HepG2 (cell line): ENCODE results near the gene STXBP2. TPM values are rescaled to one million over a fixed set of nuclear protein-coding genes. Genes with fewer than 3 reads are reported as not detected.

ENCODE experiments used
- ARHGAP35 ChIP-seq: sonication (generic); formaldehyde crosslinking; IDR thresholded peaks from 2 replicates; pipeline ENCODE4 v1.9.0; 2022; ENCODE audit warnings: mild to moderate bottlenecking, inconsistent platforms, moderate library complexity, missing genetic modification reagents, borderline replicate concordance
- ARNT ChIP-seq: fragments of 450-650 bp; IDR thresholded peaks from 2 replicates; pipeline ENCODE4 v1.6.1; 2017
- CBX1 ChIP-seq: IDR thresholded peaks from one replicate; pipeline ENCODE4 v1.6.1; 2016; ENCODE audit warnings: antibody characterized with exemption, low read depth
- EED ChIP-seq: sonication (generic); formaldehyde crosslinking; IDR thresholded peaks from 2 replicates; pipeline ENCODE4 v1.5.0; 2020; ENCODE audit warnings: mild to moderate bottlenecking, missing genetic modification reagents
- ESRRA ChIP-seq: sonication (generic); formaldehyde crosslinking; IDR thresholded peaks from 2 replicates; pipeline ENCODE4 v1.5.1; 2020; ENCODE audit warnings: mild to moderate bottlenecking, low read depth, missing genetic modification reagents
- FOSL2 ChIP-seq: sonication (generic); formaldehyde crosslinking; IDR thresholded peaks from 2 replicates; pipeline ENCODE4 v1.4.0; 2020; ENCODE audit warnings: missing genetic modification reagents
- GABPA ChIP-seq, 2 experiments: IDR thresholded peaks; 2 replicates each; pipeline ENCODE4 v1.6.1; 2011 to 2016; ENCODE audit warnings: low read depth in 2 of 2, low read length in 1 of 2, missing biosample characterization in 1 of 2, missing genetic modification characterization in 1 of 2
- HMG20B ChIP-seq: conservative IDR thresholded peaks from 2 replicates; pipeline ENCODE4 v1.6.1; 2016; ENCODE audit warnings: missing genetic modification reagents, missing compliant biosample characterization
- KLF13 ChIP-seq: sonication (generic); formaldehyde crosslinking; IDR thresholded peaks from 2 replicates; pipeline ENCODE4 v1.4.0; 2020; ENCODE audit warnings: mild to moderate bottlenecking, missing genetic modification reagents
- MAFF ChIP-seq: IDR thresholded peaks from 2 replicates; pipeline ENCODE4 v1.6.1; 2011; ENCODE audit warnings: low read depth, low read length, improper control_type of control experiment
- POLR2A ChIP-seq, 2 experiments: IDR thresholded peaks; 2 replicates each; pipeline ENCODE4 v1.6.1; 2011; ENCODE audit warnings: low read depth in 2 of 2, low read length in 2 of 2, mild to moderate bottlenecking in 1 of 2, moderate library complexity in 1 of 2; ENCODE audit not compliant: insufficient read depth in 1 of 2
- SSRP1 ChIP-seq: IDR thresholded peaks from 2 replicates; pipeline ENCODE4 v1.6.1; 2016; ENCODE audit warnings: control low read depth
- TEAD3 ChIP-seq: optimal IDR thresholded peaks from 2 replicates; pipeline ENCODE3; 2016; ENCODE audit warnings: borderline replicate concordance
- U2AF2 ChIP-seq: fragments of 200-400 bp; formaldehyde crosslinking; IDR thresholded peaks from 2 replicates; pipeline ENCODE4 v1.6.1; 2017; ENCODE audit warnings: low read depth, mild to moderate bottlenecking, low read length
- YEATS2 ChIP-seq: sonication (generic); formaldehyde crosslinking; IDR thresholded peaks from 2 replicates; pipeline ENCODE4 v1.4.0; 2020; ENCODE audit warnings: missing genetic modification reagents, borderline replicate concordance
- ZBTB4 ChIP-seq: sonication (generic); formaldehyde crosslinking; IDR thresholded peaks from 2 replicates; pipeline ENCODE4 v1.4.0; 2020; ENCODE audit warnings: missing genetic modification reagents, mild to moderate bottlenecking, borderline replicate concordance
- ZBTB42 ChIP-seq: sonication (generic); formaldehyde crosslinking; IDR thresholded peaks from 2 replicates; pipeline ENCODE4 v1.5.0; 2020; ENCODE audit warnings: mild to moderate bottlenecking, missing genetic modification reagents
- ZMYM3 ChIP-seq: sonication (generic); formaldehyde crosslinking; IDR thresholded peaks from 2 replicates; pipeline ENCODE4 v1.5.1; 2020; ENCODE audit warnings: mild to moderate bottlenecking, missing genetic modification reagents
- ZNF180 ChIP-seq: sonication (generic); formaldehyde crosslinking; IDR thresholded peaks from 2 replicates; pipeline ENCODE4 v1.4.0; 2020; ENCODE audit warnings: low read depth, missing genetic modification reagents, borderline replicate concordance
- ZNF761 ChIP-seq: sonication (generic); formaldehyde crosslinking; conservative IDR thresholded peaks from 2 replicates; pipeline ENCODE4 v1.4.0; 2020; ENCODE audit warnings: mild to moderate bottlenecking, missing genetic modification reagents
- polyA plus RNA-seq, 8 experiments: library from polyadenylated mRNA; depleted of rRNA in 3 of 8; stranded (reverse) in 7 of 8; unstranded in 1 of 8; fragments of >200 nt; fragmentation: Illumina TruSeq in 4 of 8; extraction: Trizol in 4 of 8; gene quantifications; 2 replicates each; pipeline versions ENCODE4 v1.2.1 to v1.2.3, GENCODE V29; 2011 to 2016; ENCODE audit warnings: low read depth in 4 of 8, missing spikeins in 1 of 8, mixed read lengths in 1 of 8; ENCODE audit not compliant: insufficient read depth in 1 of 8
- total RNA-seq, 5 experiments: library from RNA; depleted of rRNA; stranded (reverse); fragments of >200 nt; fragmentation: Illumina TruSeq; extraction: Trizol; gene quantifications; 2 replicates each; pipeline ENCODE4 v1.2.3, GENCODE V29; 2016; ENCODE audit warnings: low read depth in 1 of 5
- TF ChIP-seq, protein P1 (sequence below), 2 experiments: sonication (generic) in 1 of 2; formaldehyde crosslinking in 1 of 2; IDR thresholded peaks; 2 replicates each; pipeline versions ENCODE4 v1.6.1 to v1.9.0; 2014 to 2022; ENCODE audit warnings: antibody characterized with exemption in 1 of 2, borderline replicate concordance in 1 of 2, inconsistent platforms in 1 of 2, low read depth in 1 of 2, missing genetic modification reagents in 1 of 2

The STXBP2 gene
- total and polyA plus RNA-seq, 2 of the 13 experiments (the other 11 are each of a cell fraction or from before 2014, with no cell fraction given), result 22.8 to 40.1 TPM

GRCh38 chr19:7636691-7637373 lies at the start of gene STXBP2 (continued):
- TF ChIP-seq ZBTB4 (CRISPR knock-in tag), result no peak
- no peak; the same call in 1 of the 2 replicates for TF ChIP-seq EED
- peak; percentile 71; the same call in 1 of the 2 replicates for TF ChIP-seq ZNF761 (CRISPR knock-in tag)
- no peak for TF ChIP-seq ESRRA (CRISPR knock-in tag)
- TF ChIP-seq YEATS2, result no peak
- TF ChIP-seq FOSL2 (CRISPR knock-in tag), result no peak; the same call in 1 of the 2 replicates
- TF ChIP-seq POLR2A (IDR thresholded peaks at IDR 0.05; ENCODE audit: insufficient read depth in 1 of 2, low read depth in 2 of 2, low read length in 2 of 2), result peak in 1 of 2 experiments; percentile 83
- no peak for TF ChIP-seq KLF13 (CRISPR knock-in tag)
- no peak for TF ChIP-seq MAFF
- TF ChIP-seq GABPA (IDR thresholded peaks at IDR 0.05; ENCODE audit: low read depth, low read length), result no peak
- peak; percentile 45; the same call in 1 of the 2 replicates for TF ChIP-seq GABPA (CRISPR knock-in tag; IDR thresholded peaks at IDR 0.05; ENCODE audit: low read depth)
- no peak; the same call in 1 of the 2 replicates for TF ChIP-seq ARHGAP35
- no peak; the same call in 1 of the 2 replicates for TF ChIP-seq ZNF180
- peak; percentile 70 for TF ChIP-seq CBX1
- TF ChIP-seq U2AF2, result no peak
- no peak for TF ChIP-seq SSRP1 (CRISPR knock-in tag)
- peak; percentile 13; the same call in 1 of the 2 replicates for TF ChIP-seq ZMYM3 (CRISPR knock-in tag)
- no peak for TF ChIP-seq HMG20B (CRISPR knock-in tag)
- TF ChIP-seq, protein P1, sequence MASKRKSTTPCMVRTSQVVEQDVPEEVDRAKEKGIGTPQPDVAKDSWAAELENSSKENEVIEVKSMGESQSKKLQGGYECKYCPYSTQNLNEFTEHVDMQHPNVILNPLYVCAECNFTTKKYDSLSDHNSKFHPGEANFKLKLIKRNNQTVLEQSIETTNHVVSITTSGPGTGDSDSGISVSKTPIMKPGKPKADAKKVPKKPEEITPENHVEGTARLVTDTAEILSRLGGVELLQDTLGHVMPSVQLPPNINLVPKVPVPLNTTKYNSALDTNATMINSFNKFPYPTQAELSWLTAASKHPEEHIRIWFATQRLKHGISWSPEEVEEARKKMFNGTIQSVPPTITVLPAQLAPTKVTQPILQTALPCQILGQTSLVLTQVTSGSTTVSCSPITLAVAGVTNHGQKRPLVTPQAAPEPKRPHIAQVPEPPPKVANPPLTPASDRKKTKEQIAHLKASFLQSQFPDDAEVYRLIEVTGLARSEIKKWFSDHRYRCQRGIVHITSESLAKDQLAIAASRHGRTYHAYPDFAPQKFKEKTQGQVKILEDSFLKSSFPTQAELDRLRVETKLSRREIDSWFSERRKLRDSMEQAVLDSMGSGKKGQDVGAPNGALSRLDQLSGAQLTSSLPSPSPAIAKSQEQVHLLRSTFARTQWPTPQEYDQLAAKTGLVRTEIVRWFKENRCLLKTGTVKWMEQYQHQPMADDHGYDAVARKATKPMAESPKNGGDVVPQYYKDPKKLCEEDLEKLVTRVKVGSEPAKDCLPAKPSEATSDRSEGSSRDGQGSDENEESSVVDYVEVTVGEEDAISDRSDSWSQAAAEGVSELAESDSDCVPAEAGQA (IDR thresholded peaks at IDR 0.05; ENCODE audit: low read depth), result no peak
- TF ChIP-seq, protein P1 (CRISPR knock-in tag; IDR thresholded peaks at IDR 0.05; ENCODE audit: borderline replicate concordance), result no peak
- 0 out of 2 replicates have a peak, but pooled peaks have one; percentile 36 for TF ChIP-seq ZBTB42 (CRISPR knock-in tag)
- TF ChIP-seq TEAD3 (CRISPR knock-in tag), result peak; percentile 19
- no peak for TF ChIP-seq ARNT
